Left colon (tissue), 2 donors: ENCODE measurements around the gene SAMD1. TPM values are rescaled to one million over a fixed set of nuclear protein-coding genes. Genes with fewer than 3 reads are reported as not detected.
A peak's percentile ranks its signal among the peaks of the same experiment; 100 is the strongest.
"Not testable (repeated sequence)": the region's sequence is repeated elsewhere in the genome, so short reads cannot be mapped to it uniquely, and the experiment has no call there.

Source experiments
- ATAC-seq: fragments of 200-7000 bp; cut with Tn5 transposase; one replicate; pipeline ENCODE4 v1.9.1; 2020; ENCODE audit warnings: mild to moderate bottlenecking, moderate library complexity
- DNase-seq, 2 donors: peaks; one replicate each; pipeline ENCODE4 v3.0.0-alpha.2; 2020
- intact Hi-C, 2 donors: fragments of 100-400 bp; cut with DNase I in 1 of 2; cut with micrococcal nuclease in 1 of 2; formaldehyde crosslinking; loops; one replicate each; pipeline versions ENCODE4 v1.11.2 to v1.14.0; 2022; cut with DNase I, micrococcal nuclease
- total RNA-seq, 2 donors: library from RNA; stranded (reverse); fragmentation: NEBNext Ultra II Directional; extraction: Animal tissue kit (Norgen Biotek cat#: 25700); gene quantifications; one replicate each; pipeline ENCODE4 v1.2.1, GENCODE V29; 2021
- donor health status: DM: no; HTN: no; CAD: no.
- donor health status: DM: yes; HTN: yes; CAD: no.

Gene SAMD1
- total RNA-seq, 2 donors from 2014 or later: 45.8 to 51.5 TPM

GRCh38 chr19:14053032-14053431 lies 37.5 kb downstream of the SAMD1 start:
- intact Hi-C loops: no loop called here

DNA sequence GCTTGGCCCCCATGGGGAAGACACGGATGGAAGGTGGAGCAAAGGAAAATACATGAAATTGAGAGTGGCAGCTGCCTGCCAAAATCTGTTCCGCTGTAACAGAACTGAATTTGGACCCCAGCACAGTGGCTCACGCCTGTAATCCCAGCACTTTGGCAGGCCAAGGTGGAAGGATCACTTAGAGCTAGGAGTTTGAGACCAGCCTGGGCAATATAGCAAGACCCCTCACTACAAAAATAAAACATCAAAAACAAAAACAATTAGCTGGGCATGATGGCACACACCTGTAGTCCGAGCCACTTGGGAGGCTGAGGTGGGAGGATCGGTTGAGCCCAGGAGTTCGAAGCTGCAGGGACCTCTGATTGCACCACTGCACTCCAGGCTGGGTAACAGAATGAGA lies 38.1 kb downstream of the SAMD1 start:
- ATAC-seq (no peak), DNase-seq (no peak)
- intact Hi-C loops: no loop called here

More at GRCh38 chr19:14053032-14053431, 37.5 kb downstream of the SAMD1 start:
- ATAC-seq (no peak), DNase-seq (no peak)

DNA sequence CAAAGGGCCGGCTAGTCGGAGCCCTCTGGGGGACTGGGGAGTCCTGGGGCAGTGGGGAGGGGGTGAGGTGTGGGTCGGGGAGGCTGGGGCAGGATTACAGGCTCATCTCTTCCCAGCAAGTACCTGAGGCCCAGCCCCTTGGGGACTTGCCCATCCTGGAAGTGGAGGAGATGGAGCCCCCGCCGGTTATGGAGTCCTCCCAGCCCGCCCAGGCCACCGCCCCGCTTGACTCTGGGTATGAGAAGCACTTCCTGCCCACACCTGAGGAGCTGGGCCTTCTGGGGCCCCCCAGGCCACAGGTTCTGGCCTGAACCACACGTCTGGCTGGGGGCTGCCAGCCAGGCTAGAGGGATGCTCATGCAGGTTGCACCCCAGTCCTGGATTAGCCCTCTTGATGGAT lies 38.6 kb downstream of the SAMD1 start:
- DNase-seq: no peak
- ATAC-seq: no peak
- intact Hi-C loops: no loop called here

- intact Hi-C loops, DNase-seq, ATAC-seq: not testable (repeated sequence)
Observed at GRCh38 chr19:14050961-14051360, 39.6 kb downstream of the SAMD1 start.

GRCh38 chr19:14050512-14050911 lies 40.0 kb downstream of the SAMD1 start:
- ATAC-seq: no peak
- DNase-seq: no peak
- intact Hi-C loops: no loop called here

DNA sequence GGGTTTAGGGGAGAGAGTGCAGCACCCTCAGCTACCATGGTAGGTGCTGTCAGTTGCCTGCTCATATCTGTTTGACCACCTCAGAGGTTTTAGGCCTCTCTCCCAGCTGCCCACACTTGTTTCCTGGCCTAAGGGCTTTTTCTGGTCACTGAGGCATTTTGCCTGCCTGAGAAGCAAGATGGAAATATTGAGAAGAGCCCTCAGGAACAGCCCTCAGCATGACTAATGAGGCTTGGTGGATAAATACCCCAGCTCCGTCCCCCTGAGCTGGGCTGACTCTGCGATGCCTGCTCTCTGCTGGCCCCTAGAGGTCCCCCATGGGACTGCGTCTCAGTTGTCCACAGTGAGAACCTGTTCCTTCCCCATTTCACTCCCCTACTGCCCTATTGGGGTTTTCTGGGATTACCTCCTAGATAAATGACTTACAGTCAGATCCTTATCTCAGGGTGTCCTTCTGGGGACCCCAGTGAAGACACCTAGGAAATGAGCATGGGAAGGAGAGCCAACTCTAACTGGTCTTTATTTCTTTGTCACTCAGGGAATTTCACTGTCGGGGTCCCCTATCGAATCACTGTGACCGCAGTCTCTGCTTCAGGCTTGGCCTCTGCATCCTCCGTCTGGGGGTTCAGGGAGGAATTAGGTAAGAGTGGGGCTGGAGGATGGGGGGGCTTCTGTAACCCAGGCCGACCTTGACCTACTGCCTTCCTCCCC lies 42.0 kb downstream of the SAMD1 start:
- DNase-seq: peak in 1 of 2 donors; percentile 70
- intact Hi-C loops: no loop called here
- ATAC-seq: peak; percentile 60

DNA sequence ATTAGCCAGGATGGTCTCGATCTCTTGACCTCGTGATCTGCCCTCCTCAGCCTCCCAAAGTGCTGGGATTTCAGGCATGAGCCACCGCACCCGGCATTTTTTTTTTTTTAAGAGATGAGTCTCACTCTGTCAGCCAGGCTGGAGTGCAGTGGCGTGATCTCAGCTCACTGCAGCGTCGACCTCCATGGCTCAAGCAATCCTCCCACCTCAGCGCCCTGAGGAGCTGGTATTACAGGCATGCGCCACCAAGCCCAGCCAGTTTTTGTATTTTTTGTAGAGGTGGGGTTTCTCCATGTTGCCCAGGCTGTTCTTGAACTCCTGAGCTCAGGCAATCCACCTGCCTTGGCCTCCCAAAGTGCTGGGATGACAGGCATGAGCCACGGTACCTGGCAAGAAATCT lies 42.7 kb downstream of the SAMD1 start:
- intact Hi-C loops, ATAC-seq, DNase-seq: not testable (repeated sequence)

GRCh38 chr19:14042659-14043608 lies 47.6 kb downstream of the SAMD1 start:
- intact Hi-C loops: not testable (repeated sequence)
- peak; percentile 54 for ATAC-seq

GRCh38 chr19:14039181-14039580 lies 51.4 kb downstream of the SAMD1 start:
- DNase-seq: no peak
- intact Hi-C loops: no loop called here
- no peak for ATAC-seq

More at GRCh38 chr19:14042659-14043608, 47.6 kb downstream of the SAMD1 start:
- DNase-seq: peak in 1 of 2 donors; percentile 37

Other genes with a start within 250 kb of the SAMD1 start
- under 1 TPM in 1 of 2 donors, not detected in 1; 0.56 TPM for gene NANOS3, start 213.6 kb downstream of the SAMD1 start, total RNA-seq
- 1 to 10 TPM; 7.9 to 9.1 TPM for gene BRME1, start 184.6 kb downstream of the SAMD1 start, total RNA-seq
- 100 to 1,000 TPM in 1 of 2 donors, 10 to 100 TPM in 1; 90.8 to 132 TPM for gene CC2D1A, start 184.6 kb downstream of the SAMD1 start, total RNA-seq
- gene PODNL1, start 152.3 kb downstream of the SAMD1 start, total RNA-seq: 1 to 10 TPM; 2.7 to 5.3 TPM
- gene DCAF15, start 138.2 kb downstream of the SAMD1 start, total RNA-seq: 10 to 100 TPM; 30.5 to 33.9 TPM
- gene RFX1, start 84.4 kb downstream of the SAMD1 start, total RNA-seq: 10 to 100 TPM; 11.6 to 12.0 TPM
- gene RLN3, start 62.6 kb downstream of the SAMD1 start, total RNA-seq: not detected
- gene IL27RA, start 59.0 kb downstream of the SAMD1 start, total RNA-seq: 1 to 10 TPM; 1.9 to 3.6 TPM
- gene PALM3, start 28.7 kb downstream of the SAMD1 start, total RNA-seq: under 1 TPM; 0.59 to 0.79 TPM
- gene MISP3, start 18.0 kb downstream of the SAMD1 start, total RNA-seq: 10 to 100 TPM; 32.9 to 40.3 TPM
- gene C19orf67, start 5.0 kb downstream of the SAMD1 start, total RNA-seq: under 1 TPM in 1 of 2 donors, not detected in 1; 0.42 TPM
- gene PRKACA, start 27.0 kb upstream of the SAMD1 start, total RNA-seq: 10 to 100 TPM; 78.8 to 80.1 TPM
- 10 to 100 TPM in 1 of 2 donors, 1 to 10 TPM in 1; 6.5 to 12.5 TPM for gene ASF1B, start 45.8 kb upstream of the SAMD1 start, total RNA-seq
- gene ADGRL1, start 115.4 kb upstream of the SAMD1 start, total RNA-seq: 10 to 100 TPM; 34.6 to 55.9 TPM